Measurements from ENCODE around the gene C5. TPM values are rescaled to one million over a fixed set of nuclear protein-coding genes. Genes with fewer than 3 reads are reported as not detected.

The C5 gene
- total RNA-seq, 2 donors from 2014 or later, result 59.5 to 96.6 TPM

DNA sequence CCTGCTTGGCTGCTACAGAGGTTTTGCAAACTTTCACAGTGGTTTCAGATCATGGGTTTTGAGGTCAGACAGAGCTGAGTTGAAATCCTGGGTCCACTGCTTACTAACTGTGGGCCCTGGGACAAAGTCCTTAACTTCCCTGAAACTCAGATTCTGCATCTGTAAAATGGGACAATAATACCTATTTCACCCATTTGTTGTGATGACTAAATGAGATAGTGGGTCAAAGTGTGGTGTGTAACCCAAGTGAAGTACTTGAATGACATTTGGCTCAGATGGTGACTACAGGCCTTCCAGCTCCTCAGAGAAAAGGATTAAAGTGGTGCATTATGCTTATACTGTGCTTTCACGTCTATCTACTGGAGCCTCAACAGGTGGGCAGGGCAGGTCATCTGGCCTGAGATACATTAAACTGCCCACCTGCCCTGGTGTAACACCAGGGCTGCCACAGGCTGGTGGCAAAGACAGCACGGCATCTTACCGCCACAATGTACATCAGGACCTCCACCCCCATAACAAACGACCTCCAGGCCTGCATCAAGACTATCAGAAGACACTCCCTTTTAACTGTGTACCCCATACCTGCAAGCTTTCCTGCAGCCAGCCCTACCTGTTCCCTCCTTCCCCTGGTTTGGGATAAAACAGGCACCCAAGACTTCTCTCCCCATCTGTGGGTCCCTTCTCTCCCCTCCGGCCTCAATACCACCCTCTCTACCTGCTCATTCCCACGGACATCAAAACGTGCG, 122.6 kb downstream of the C5 start:
- no peaks in the 10 kb centered on the region for H3K9me3 ChIP-seq (ENCODE audit: control insufficient read depth, low read length)
- WGBS, 2 experiments (ENCODE audit: insufficient coverage in 1 of 2, insufficient read length in 1 of 2), result 88 to 92% methylated on average over 7 to 8 of the region's 8 CpGs
- H3K4me1 ChIP-seq (ENCODE audit: control insufficient read depth, insufficient read depth, low read length), result peaks cover 19% of the 10 kb centered on the region
- Mint-ChIP-seq H3K4me3 (no peak overlapping the region), H3K36me3 (ENCODE audit: low read depth) (no peaks in the 10 kb centered on the region), H3K9me3 (no peaks in the 10 kb centered on the region), H3K27ac (no peak overlapping the region), H3K4me1 (peaks cover 27% of the 10 kb centered on the region), H3K27me3 (ENCODE audit: insufficient read depth) (peaks cover 16% of the 10 kb centered on the region)
- H3K27ac ChIP-seq (ENCODE audit: low read depth, low read length), result no peak overlapping the region
- DNase-seq, result no peak
- H3K36me3 ChIP-seq (ENCODE audit: control insufficient read depth, insufficient read depth, low read length), result no peaks in the 10 kb centered on the region
- peaks cover 12% of the 10 kb centered on the region for H3K27me3 ChIP-seq (ENCODE audit: control insufficient read depth, insufficient read depth, low read length, poor library complexity, severe bottlenecking)
- H3K9ac ChIP-seq (ENCODE audit: extremely low read depth, low read length, poor library complexity, severe bottlenecking), result no peak overlapping the region
- TF ChIP-seq, protein P1, sequence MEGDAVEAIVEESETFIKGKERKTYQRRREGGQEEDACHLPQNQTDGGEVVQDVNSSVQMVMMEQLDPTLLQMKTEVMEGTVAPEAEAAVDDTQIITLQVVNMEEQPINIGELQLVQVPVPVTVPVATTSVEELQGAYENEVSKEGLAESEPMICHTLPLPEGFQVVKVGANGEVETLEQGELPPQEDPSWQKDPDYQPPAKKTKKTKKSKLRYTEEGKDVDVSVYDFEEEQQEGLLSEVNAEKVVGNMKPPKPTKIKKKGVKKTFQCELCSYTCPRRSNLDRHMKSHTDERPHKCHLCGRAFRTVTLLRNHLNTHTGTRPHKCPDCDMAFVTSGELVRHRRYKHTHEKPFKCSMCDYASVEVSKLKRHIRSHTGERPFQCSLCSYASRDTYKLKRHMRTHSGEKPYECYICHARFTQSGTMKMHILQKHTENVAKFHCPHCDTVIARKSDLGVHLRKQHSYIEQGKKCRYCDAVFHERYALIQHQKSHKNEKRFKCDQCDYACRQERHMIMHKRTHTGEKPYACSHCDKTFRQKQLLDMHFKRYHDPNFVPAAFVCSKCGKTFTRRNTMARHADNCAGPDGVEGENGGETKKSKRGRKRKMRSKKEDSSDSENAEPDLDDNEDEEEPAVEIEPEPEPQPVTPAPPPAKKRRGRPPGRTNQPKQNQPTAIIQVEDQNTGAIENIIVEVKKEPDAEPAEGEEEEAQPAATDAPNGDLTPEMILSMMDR (conservative IDR thresholded peaks at IDR 0.05), result no peak
- no peak overlapping the region for H3K4me3 ChIP-seq (ENCODE audit: low read length)

DNA sequence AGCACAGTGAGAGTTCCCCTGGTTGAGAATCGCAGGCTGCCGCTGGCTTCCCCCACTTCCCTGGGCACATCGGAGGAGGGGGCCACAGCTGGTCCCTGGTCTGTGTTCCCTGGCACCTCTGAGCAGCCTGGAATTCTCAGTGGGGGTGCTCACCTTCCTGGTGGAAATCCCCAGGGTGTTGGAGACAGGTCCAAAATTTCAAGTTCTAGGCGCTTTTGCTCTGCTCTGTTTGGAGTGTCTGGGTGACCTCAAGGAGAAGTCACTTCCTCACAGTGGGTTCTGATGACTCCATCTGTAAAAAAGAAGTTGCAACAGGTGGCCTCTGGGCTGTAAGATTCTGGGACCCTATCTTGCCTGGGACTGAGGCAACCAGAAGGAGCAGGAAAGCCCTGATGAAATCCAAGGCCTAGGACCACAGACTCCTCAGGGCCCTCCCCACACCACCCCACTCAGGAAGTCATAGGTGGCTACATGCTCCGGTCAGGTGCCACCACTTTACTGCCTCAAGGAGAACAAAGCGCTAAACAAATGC, 123.6 kb downstream of the C5 start, which contains the start of gene TRAF1:
Gene TRAF1, minus strand, starts transcription at position 400 of the 532 bp plus-strand sequence. CDS start 721 bp downstream, outside the sequence.
- peaks cover 14% of the 10 kb centered on the region for H3K27me3 Mint-ChIP-seq (ENCODE audit: insufficient read depth)
- H3K4me1 Mint-ChIP-seq, result peaks cover 37% of the 10 kb centered on the region
- DNase-seq, result no peak
- no peaks in the 10 kb centered on the region for H3K36me3 Mint-ChIP-seq (ENCODE audit: low read depth)
- no peak within 1 kb of the TSS for H3K4me3 Mint-ChIP-seq
- Histone ChIP-seq H3K9me3 (ENCODE audit: control insufficient read depth, low read length) (no peaks in the 10 kb centered on the region), H3K4me1 (ENCODE audit: control insufficient read depth, insufficient read depth, low read length) (peaks cover 24% of the 10 kb centered on the region), H3K4me3 (ENCODE audit: low read length) (no peak within 1 kb of the TSS), H3K27me3 (ENCODE audit: control insufficient read depth, insufficient read depth, low read length, poor library complexity, severe bottlenecking) (peaks cover 12% of the 10 kb centered on the region), H3K27ac (ENCODE audit: low read depth, low read length) (no peak within 1 kb of the TSS), H3K36me3 (ENCODE audit: control insufficient read depth, insufficient read depth, low read length) (no peaks in the 10 kb centered on the region), H3K9ac (ENCODE audit: extremely low read depth, low read length, poor library complexity, severe bottlenecking) (no peak within 1 kb of the TSS)
- no peaks in the 10 kb centered on the region for H3K9me3 Mint-ChIP-seq
- TF ChIP-seq, protein P1 (conservative IDR thresholded peaks at IDR 0.05), result no peak
- WGBS, 2 experiments (ENCODE audit: insufficient coverage in 1 of 2, insufficient read length in 1 of 2), result 80 to 94% methylated on average over 2 to 6 of the region's 6 CpGs
- no peak within 1 kb of the TSS for H3K27ac Mint-ChIP-seq

DNA sequence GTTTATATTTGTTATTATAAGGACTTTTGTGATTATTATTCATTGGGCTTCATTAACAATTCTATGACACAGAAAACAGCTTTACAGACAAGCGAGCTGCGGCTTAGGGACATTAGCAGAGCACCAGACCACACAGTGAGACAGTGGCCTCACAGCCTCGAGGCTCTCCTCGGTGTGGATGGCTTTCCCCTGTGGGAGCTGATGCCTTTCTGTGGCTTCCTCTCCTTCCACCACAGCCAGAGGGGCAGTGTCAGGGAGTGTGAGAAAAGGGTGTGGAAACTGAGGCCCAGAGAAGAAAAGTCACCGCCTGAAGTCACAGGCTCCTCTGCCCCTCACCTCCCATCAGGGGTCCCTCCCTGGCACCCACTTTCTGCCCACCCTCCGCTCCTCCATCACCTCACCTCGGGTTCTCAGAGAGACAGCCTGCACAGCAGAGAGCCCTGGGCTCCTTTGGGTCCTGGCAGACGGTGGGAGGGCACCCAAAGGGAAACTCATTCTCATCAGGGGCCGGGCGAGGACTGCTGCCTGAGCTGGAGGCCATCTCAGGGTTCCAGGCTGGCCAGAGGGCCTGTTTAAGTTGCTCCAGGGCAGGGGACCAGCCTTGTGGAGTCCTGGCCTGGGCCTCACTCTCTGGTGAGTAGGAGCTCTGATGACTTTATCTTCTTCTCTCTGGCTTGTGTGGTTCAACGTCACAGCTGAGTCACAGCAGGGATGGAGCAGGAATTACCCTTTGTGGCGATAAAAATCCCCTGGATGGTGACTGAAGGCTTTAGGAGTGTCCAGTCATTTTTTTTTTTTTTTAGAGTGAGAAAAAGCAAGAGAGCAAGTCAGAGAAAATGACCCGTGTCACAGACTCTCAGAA, 124.3 kb downstream of the C5 start:
- Mint-ChIP-seq H3K27ac (no peak overlapping the region), H3K9me3 (no peaks in the 10 kb centered on the region), H3K4me3 (no peak overlapping the region), H3K4me1 (peaks cover 40% of the 10 kb centered on the region), H3K27me3 (ENCODE audit: insufficient read depth) (peaks cover 14% of the 10 kb centered on the region), H3K36me3 (ENCODE audit: low read depth) (no peaks in the 10 kb centered on the region)
- no peak overlapping the region for H3K4me3 ChIP-seq (ENCODE audit: low read length)
- WGBS, 2 experiments (ENCODE audit: insufficient coverage in 1 of 2, insufficient read length in 1 of 2), result 80 to 82% methylated on average over 8 to 13 of the region's 13 CpGs
- no peak for DNase-seq
- TF ChIP-seq, protein P1 (conservative IDR thresholded peaks at IDR 0.05), result no peak
- peaks cover 12% of the 10 kb centered on the region for H3K27me3 ChIP-seq (ENCODE audit: control insufficient read depth, insufficient read depth, low read length, poor library complexity, severe bottlenecking)
- peaks cover 28% of the 10 kb centered on the region for H3K4me1 ChIP-seq (ENCODE audit: control insufficient read depth, insufficient read depth, low read length)
- H3K36me3 ChIP-seq (ENCODE audit: control insufficient read depth, insufficient read depth, low read length), result no peaks in the 10 kb centered on the region
- no peaks in the 10 kb centered on the region for H3K9me3 ChIP-seq (ENCODE audit: control insufficient read depth, low read length)
- no peak overlapping the region for H3K9ac ChIP-seq (ENCODE audit: extremely low read depth, low read length, poor library complexity, severe bottlenecking)
- H3K27ac ChIP-seq (ENCODE audit: low read depth, low read length), result no peak overlapping the region

All from endodermal cell (in vitro differentiated cells).